MM.1S (cell line): ENCODE measurements around the gene DYRK3.

Experiments
- DNase-seq: peaks from one replicate; pipeline ENCODE4 v3.0.0-alpha.2; 2015
- H2AFZ ChIP-seq: fragments of 300-600 bp; sonication (generic); 2 replicates; pipeline ENCODE4 v1.6.0; 2016; ENCODE audit warnings: antibody characterized with exemption, low read length
- H3F3A ChIP-seq: fragments of 300-600 bp; sonication (generic); 2 replicates; pipeline ENCODE4 v1.6.1; 2016; ENCODE audit warnings: mild to moderate bottlenecking, antibody characterized with exemption, low read length, moderate library complexity, mixed read lengths; ENCODE audit not compliant: insufficient read depth
- H3K27ac ChIP-seq: fragments of 300-600 bp; sonication (generic); 2 replicates; pipeline ENCODE4 v1.5.1; 2016; ENCODE audit warnings: mild to moderate bottlenecking, low read length
- H3K27me3 ChIP-seq: fragments of 300-600 bp; sonication (generic); replicated peaks from 2 replicates; pipeline ENCODE4 v1.6.0; 2016; ENCODE audit warnings: low read length; ENCODE audit not compliant: insufficient read depth
- H3K36me3 ChIP-seq: fragments of 300-600 bp; sonication (generic); replicated peaks from 2 replicates; pipeline ENCODE4 v1.6.1; 2016; ENCODE audit warnings: mild to moderate bottlenecking, low read length, mixed read lengths; ENCODE audit not compliant: insufficient read depth
- H3K4me1 ChIP-seq: fragments of 300-600 bp; sonication (generic); 2 replicates; pipeline ENCODE4 v1.6.1; 2016; ENCODE audit warnings: low read length, mixed read lengths
- H3K4me2 ChIP-seq: fragments of 300-600 bp; sonication (generic); 2 replicates; pipeline ENCODE4 v1.6.0; 2016; ENCODE audit warnings: low read depth, low read length
- H3K4me3 ChIP-seq: fragments of 300-600 bp; sonication (generic); 2 replicates; pipeline ENCODE4 v1.5.1; 2016; ENCODE audit warnings: low read length, mixed read lengths
- H3K79me2 ChIP-seq: fragments of 300-600 bp; sonication (generic); 2 replicates; pipeline ENCODE4 v1.6.1; 2016; ENCODE audit warnings: mixed run types, low read length, mixed read lengths
- H3K9ac ChIP-seq: fragments of 300-600 bp; sonication (generic); 2 replicates; pipeline ENCODE4 v1.6.1; 2016; ENCODE audit warnings: low read length, mixed read lengths
- H3K9me2 ChIP-seq: fragments of 300-600 bp; sonication (generic); replicated peaks from 2 replicates; pipeline ENCODE4 v1.6.1; 2016; ENCODE audit warnings: mild to moderate bottlenecking, low read length, mixed read lengths; ENCODE audit not compliant: insufficient read depth
- H3K9me3 ChIP-seq: fragments of 300-600 bp; sonication (generic); replicated peaks from 2 replicates; pipeline ENCODE4 v1.6.1; 2016; ENCODE audit warnings: mild to moderate bottlenecking, low read length, mixed read lengths; ENCODE audit not compliant: insufficient read depth
- H4K20me1 ChIP-seq: fragments of 300-600 bp; sonication (generic); 2 replicates; pipeline ENCODE4 v1.6.1; 2016; ENCODE audit warnings: mild to moderate bottlenecking, low read length, moderate library complexity, mixed read lengths; ENCODE audit not compliant: insufficient read depth
- EZH2 ChIP-seq: fragments of 300-600 bp; sonication (generic); optimal IDR thresholded peaks from 2 replicates; pipeline ENCODE3; 2017; ENCODE audit warnings: low read depth, mild to moderate bottlenecking, antibody characterized with exemption, low read length, mixed read lengths
- EZH2phosphoT487 ChIP-seq: fragments of 300-600 bp; sonication (generic); IDR thresholded peaks from 2 replicates; pipeline ENCODE4 v1.6.1; 2018; ENCODE audit warnings: antibody characterized with exemption, low read length
- TF ChIP-seq, protein P1 (sequence below): fragments of 300-600 bp; sonication (generic); IDR thresholded peaks from 2 replicates; pipeline ENCODE4 v1.5.1; 2016; ENCODE audit warnings: antibody characterized with exemption, low read length, mixed read lengths

Gene DYRK3

DNA sequence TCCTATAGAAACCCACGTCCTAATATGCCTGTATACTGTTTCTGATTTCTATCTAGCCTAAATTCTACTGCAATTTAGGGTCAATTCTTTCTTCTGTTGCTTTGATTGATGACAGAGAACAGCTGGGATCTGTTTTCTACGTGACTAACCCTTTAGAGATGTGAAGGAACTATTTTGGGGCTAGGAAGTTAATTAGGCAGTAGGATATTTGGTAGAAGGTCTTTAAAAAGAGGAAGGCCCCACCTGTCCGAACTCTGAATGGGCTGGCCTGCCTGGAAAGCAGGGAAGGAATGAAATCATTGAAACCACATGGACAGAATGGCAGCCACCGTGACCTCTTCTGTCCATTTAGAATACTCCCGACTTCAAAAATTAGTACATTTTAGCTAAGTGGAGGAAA lies 44.1 kb upstream of the DYRK3 start:
- Histone ChIP-seq H3K4me1 (no peaks in the 10 kb centered on the region), H3K4me3 (no peak overlapping the region), H3K9ac (no peak overlapping the region), H3K9me3 (no peaks in the 10 kb centered on the region), H3K36me3 (peaks cover 24% of the 10 kb centered on the region), H3K4me2 (no peak overlapping the region), H3K9me2 (no peaks in the 10 kb centered on the region), H3K27ac (no peak overlapping the region), H2AFZ (no peak overlapping the region), H3K79me2 (peaks cover 25% of the 10 kb centered on the region), H4K20me1 (no peaks in the 10 kb centered on the region), H3F3A (peaks cover 34% of the 10 kb centered on the region), H3K27me3 (no peaks in the 10 kb centered on the region)
- DNase-seq, result no peak
- TF ChIP-seq, protein P1, sequence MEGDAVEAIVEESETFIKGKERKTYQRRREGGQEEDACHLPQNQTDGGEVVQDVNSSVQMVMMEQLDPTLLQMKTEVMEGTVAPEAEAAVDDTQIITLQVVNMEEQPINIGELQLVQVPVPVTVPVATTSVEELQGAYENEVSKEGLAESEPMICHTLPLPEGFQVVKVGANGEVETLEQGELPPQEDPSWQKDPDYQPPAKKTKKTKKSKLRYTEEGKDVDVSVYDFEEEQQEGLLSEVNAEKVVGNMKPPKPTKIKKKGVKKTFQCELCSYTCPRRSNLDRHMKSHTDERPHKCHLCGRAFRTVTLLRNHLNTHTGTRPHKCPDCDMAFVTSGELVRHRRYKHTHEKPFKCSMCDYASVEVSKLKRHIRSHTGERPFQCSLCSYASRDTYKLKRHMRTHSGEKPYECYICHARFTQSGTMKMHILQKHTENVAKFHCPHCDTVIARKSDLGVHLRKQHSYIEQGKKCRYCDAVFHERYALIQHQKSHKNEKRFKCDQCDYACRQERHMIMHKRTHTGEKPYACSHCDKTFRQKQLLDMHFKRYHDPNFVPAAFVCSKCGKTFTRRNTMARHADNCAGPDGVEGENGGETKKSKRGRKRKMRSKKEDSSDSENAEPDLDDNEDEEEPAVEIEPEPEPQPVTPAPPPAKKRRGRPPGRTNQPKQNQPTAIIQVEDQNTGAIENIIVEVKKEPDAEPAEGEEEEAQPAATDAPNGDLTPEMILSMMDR, result no peak
- TF ChIP-seq EZH2, result no peak
- TF ChIP-seq EZH2phosphoT487, result no peak

DNA sequence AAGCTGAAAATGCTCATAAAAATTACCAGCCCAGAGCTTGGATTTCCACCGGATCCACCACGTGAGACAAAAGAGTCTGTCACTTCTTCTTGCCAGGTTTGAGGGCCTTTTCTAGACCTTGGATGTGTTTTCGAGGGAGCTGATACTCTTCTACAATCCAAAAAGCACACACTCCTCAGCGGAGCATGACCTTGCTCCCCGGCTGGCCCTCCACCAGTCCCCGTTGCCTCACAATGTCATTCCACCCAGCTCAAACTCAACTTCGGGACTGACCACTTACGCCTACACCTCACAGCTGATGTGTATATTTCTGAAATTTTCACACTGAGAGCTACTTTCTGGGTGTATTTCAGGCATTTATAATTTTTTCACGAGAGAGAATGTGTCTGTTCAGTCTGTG lies 43.6 kb upstream of the DYRK3 start:
- peaks cover 20% of the 10 kb centered on the region for H3K79me2 ChIP-seq
- no peaks in the 10 kb centered on the region for H3K9me2 ChIP-seq
- H2AFZ ChIP-seq, result no peak overlapping the region
- TF ChIP-seq, protein P1, result no peak
- no peak for TF ChIP-seq EZH2phosphoT487
- TF ChIP-seq EZH2, result no peak
- H3K4me2 ChIP-seq, result no peak overlapping the region
- no peaks in the 10 kb centered on the region for H3K4me1 ChIP-seq
- DNase-seq, result no peak
- H3K9ac ChIP-seq, result no peak overlapping the region
- H3K36me3 ChIP-seq, result peaks cover 21% of the 10 kb centered on the region
- no peaks in the 10 kb centered on the region for H3K9me3 ChIP-seq
- no peak overlapping the region for H3K27ac ChIP-seq
- no peak overlapping the region for H3K4me3 ChIP-seq
- H4K20me1 ChIP-seq, result no peaks in the 10 kb centered on the region
- no peaks in the 10 kb centered on the region for H3K27me3 ChIP-seq
- H3F3A ChIP-seq, result peaks cover 32% of the 10 kb centered on the region

DNA sequence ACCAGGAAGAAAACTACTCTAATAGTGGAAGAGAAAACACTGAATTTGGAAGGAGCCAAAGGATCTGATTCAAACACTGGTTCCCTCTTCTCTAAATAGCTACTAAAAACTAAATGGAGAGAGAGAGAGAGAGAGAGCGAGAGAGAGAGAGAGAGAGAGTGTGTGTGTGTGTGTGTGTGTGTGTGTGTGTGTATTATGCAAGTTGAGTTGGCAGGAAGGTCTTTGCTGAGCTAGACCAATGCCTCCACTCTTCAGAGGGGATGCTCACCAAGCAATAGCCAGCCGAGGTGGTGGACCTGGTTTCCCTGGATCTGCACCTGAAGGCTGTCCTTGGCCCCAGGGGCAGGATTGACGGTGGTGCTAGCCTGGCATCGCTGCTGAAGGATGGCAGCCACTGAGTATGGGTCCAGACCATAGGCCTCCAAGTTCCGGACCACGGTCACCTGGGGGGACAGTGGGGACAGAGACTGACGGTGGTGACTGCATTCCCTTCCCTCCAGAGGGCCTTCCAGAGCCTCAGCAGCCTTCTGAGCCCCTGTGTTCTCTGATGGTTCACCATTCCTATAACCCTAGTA lies 41.9 kb upstream of the DYRK3 start:
- Histone ChIP-seq H3K27ac (no peak overlapping the region), H3K9me3 (no peaks in the 10 kb centered on the region), H2AFZ (no peak overlapping the region), H3K4me3 (no peak overlapping the region), H3F3A (peaks cover 30% of the 10 kb centered on the region), H3K4me2 (no peak overlapping the region), H4K20me1 (no peaks in the 10 kb centered on the region), H3K27me3 (no peaks in the 10 kb centered on the region), H3K9me2 (no peaks in the 10 kb centered on the region), H3K9ac (no peak overlapping the region), H3K4me1 (no peaks in the 10 kb centered on the region), H3K36me3 (peaks cover 7% of the 10 kb centered on the region), H3K79me2 (peaks cover 3% of the 10 kb centered on the region; the same call in 1 of the 2 replicates)
- no peak for DNase-seq
- no peak for TF ChIP-seq EZH2phosphoT487
- no peak for TF ChIP-seq EZH2
- TF ChIP-seq, protein P1, result no peak
